CD4-positive, alpha-beta T cell treated with Interleukin-17A for 1 hour (primary cell): ENCODE results near the gene MAGI2.

Source experiments
- DNase-seq: peaks from one replicate; pipeline ENCODE4 v3.0.0-alpha.2; 2020

Gene MAGI2

DNA sequence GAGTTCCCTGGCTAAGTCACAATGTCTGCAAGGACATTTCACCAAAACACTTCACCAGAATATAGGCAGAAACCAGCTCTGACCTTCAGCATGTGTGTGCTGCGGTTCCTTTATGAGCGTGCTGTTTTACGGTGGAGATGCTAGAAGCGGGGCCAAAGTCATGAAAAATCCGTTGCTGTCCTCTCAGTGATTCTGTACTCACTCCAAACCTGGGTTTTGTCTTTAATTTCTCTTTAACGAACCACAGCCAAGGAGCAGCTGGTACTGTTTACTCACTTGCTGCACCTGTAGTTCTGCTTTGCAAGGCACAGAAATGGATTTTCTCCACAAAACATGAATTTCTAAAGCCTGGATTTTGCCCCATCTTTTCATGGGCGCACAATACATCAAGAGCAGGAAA lies 1015.0 kb downstream of the MAGI2 start:
- DNase-seq = no peak

- no peak for DNase-seq
These were observed 1016.3 kb downstream of the MAGI2 start for GRCh38 chr7:78437118-78437517.

- DNase-seq = no peak
These were observed 1018.1 kb downstream of the MAGI2 start for GRCh38 chr7:78435355-78435754.

DNA sequence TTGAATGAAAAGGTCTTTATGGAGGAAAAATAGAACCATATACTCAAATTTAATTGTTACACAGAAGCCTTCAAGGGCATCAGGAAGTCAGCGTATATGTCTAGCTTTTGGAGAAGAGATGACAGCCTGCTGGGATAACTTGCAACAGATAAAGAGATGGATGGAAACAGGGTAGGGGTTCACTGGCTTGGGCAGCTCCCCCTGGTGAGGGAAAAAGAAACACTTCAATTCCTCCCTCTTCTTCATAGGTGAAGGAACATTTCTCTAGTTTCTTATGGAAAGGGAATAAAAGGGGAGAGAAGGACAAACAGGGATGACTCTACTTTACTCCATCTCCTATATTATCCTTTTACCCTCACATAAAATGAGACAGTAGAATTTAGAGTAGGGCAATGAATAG lies 1019.2 kb downstream of the MAGI2 start:
- no peak for DNase-seq

DNA sequence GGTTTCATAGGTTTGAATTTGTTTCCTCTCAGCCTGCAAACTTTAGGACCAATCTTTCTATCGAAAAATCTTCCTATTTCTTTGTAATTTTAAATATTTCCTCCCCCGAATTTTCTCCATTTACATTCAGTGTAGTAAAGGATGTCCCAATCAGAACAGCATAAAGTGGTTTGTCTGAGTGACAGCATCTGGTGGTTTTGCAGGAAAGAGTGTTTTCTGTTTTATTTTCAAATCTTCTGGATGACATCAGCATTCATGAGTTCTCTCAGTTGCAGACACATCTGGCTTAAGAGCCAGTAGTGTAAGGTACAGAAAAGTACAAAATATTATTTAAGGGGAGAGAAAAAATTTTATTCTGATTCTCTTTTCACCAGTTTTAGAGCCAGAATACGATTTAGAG lies 1020.0 kb downstream of the MAGI2 start:
- no peak for DNase-seq

DNA sequence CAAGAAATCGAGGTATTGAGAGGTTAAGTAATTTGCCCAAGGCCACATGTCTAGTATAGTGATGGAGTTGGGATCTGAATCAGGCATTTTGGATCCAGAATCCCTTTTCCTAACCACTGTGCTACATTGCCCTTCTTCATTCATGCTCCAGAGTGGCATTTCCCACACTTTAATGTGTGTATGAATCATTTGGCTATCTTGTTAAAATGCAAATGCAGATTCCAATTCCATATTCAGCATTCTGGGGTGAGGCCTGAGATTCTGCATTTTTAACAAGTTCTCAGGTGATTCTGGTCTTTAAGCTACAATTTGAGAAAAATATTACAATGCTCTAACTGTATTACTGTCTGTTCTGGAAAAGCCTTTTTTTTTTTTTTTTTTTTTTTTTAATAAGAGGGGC lies 1023.6 kb downstream of the MAGI2 start:
- no peak for DNase-seq

- no peak for DNase-seq
These were observed 1026.3 kb downstream of the MAGI2 start for GRCh38 chr7:78427209-78427608.

DNA sequence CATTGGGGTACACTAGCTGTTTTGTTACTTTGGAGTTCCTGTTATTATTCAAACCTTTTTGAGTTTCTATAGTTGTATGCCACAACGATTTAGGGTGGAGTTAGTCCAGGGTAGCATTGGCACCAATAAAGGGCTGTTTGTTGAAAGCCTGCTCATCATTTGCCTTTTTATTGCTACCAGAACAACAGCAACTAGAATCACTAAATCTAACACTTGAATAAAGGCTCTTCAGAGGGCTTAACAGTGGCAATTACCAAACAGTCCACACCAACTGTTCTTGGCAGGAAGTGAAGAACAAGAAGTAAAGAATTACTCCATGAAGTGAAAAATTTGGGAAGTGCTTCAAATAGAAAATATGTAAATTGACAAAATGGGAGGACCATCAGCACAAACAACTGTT lies 1033.5 kb downstream of the MAGI2 start:
- no peak for DNase-seq

DNA sequence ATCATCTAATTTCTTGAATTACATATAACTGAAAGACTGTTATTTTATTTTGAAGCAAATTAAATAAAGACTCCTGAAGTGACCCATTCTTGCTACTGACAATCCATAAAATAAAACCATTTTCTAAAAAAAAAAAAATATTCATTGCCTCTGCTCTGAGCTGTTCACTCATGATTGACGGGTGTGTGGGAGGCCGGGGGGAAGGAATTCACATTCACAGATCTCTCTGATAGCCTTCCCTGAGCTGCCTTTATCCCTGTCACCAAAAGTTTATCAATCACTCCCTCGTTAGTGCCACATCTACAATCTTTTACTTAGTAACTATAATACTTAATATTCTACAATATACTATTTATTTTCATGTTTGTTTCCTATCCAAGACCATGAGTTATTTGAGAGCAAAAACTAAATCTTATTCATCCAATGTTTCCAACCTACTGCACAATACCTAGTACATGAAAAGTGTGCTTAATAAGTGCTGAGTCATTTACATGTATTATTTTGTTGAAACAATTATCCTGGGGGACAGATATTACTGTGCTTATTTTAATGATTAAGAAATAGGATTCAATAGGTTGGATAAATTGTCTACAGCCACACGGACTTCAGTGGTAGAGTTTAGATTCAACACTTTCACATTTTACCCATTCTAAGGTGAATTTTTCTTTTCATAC lies 1036.2 kb downstream of the MAGI2 start:
- no peak for DNase-seq

DNA sequence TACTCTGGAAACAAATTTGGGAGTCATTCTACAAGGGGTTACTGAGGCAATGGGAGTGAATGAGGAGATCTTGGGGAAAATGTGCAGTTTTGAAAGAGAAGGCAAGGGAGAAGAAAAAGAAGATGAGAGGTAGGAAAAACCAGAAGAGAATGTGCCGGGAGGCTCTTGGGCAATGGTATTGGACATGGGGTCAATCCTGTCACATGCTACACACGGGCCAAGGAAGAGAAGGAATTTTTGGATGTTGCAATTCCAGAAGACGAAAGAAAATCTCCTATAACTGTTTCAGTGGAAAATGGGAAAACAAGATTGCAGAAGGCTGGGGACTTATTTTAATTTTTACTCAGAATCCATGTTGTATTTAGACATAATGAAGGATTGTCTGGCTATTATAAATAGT lies 1039.9 kb downstream of the MAGI2 start:
- no peak for DNase-seq

DNA sequence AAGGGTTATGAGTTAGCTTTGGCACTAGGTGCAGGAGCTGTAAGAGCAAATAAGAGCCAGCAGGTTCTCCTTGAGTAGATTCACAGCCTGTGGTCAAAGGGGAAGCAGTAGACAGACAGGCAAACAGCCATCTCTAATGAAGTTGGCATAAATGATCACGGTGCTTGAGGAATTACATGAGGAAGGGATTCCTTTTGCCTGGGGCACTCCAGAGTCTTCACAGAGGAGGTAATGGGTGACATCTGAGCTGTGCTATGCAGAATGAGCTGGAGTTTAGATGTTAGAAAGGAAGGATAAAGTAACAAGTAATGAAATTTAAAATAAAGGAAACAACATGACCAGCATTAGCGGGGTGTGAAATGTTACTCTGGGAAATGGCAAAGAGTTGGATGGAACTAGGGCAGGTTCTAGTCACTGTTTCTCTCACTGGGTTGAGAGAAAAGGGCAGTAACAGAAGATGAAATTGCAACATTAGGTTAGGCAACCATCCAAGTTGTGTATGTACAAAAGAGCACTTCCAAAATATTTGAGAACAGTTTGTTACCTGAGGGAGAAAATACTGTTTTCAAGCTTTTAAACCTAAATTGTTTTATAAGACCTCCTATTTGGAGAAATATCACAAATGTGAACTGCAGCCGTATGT lies 1041.1 kb downstream of the MAGI2 start:
- no peak for DNase-seq

- DNase-seq = no peak
These were observed 1046.4 kb downstream of the MAGI2 start for GRCh38 chr7:78407031-78407430.

GRCh38 chr7:78406531-78406930 lies 1046.9 kb downstream of the MAGI2 start:
- DNase-seq = no peak

- DNase-seq = no peak
These were observed 1051.4 kb downstream of the MAGI2 start for GRCh38 chr7:78402096-78402495.

DNA sequence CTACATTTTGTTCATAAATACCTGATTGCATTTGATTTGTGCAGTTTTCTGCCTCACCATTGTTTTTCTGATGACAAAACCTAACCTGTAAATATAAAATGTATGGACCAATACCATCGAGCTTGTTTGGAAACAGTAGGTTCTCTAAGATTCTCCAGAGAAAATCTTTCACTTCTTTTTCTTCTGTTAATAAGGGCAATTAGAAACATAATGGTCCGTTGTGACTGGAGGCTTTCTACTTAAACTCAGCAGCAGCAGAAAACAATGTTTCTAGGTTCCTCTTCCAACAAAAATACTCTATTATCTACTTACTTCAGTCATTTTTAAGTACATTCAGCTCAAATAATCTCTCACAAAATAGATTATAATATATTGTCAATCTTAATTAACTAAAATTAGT lies 1053.4 kb downstream of the MAGI2 start:
- DNase-seq = no peak

DNA sequence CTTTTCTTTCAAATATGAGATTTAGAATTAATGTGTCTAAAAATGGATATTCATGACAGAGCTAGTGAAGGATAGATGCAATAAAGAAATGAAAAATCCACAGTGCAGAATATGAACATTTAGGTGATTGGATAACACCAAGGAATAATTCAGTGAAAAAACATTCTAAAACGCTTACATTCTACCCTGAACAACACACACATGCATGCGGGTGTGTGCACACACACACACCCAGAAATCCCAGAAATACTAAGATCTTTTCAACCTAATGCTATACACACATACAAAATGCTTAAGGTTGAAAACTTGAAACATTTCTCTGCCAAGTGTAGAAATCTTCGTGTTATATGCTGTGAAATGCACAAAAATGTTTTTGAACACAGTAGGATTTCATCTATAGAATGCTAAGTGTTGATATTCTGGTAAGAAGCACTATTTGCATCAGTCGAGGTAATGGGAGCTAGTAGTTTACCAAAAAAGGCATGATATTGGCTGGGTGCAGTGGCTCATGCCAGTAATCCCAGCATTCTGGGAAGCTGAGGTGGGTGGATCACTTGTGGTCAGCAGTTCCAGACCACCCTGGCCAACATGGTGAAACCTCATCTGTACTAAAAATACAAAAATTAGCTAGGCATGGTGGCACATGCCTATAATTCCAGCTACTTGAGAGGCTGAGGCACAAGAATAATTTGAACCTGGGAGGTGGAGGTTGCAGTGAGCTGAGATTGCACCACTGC lies 1054.3 kb downstream of the MAGI2 start:
- DNase-seq = no peak

DNA sequence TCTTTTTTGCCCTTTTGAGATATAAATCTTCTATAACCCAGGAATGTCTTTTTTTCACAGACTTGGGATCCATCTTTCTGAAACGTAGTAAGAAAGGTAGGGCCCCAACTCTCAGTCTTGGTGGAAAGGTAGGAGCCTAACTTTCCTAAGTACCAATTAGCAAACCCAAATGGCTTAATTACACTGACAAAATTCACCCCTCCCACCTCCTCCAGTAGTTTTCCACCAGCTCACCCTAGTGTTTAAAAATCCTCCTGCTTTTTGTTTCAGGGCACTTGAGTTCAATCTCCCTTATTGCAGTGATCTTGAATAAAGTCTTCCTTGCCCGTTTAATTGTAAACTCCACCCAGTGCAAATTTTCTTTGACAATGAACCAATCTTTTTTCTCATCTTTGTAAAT lies 1054.9 kb downstream of the MAGI2 start:
- no peak for DNase-seq

DNA sequence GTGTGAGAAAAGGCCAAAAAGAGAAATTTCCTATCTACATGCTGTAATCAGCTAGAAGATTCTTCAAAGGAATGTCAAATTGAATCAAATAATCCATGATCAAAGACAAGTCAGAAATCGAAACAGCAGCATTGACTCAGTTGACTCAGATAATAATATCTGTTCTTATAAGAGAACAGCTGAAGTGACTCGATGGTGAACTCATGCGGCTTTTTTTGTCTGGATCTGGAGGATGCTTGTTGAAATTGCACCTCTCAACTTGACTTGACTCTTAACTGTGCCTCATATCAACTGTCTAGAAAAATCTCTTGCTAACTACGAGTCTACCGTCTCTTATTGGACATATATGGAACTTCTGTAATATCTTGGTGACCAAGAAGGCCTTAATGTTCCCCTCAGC lies 1055.4 kb downstream of the MAGI2 start:
- no peak for DNase-seq

GRCh38 chr7:78396210-78396609 lies 1057.3 kb downstream of the MAGI2 start:
- no peak for DNase-seq

- no peak for DNase-seq
These were observed 1058.0 kb downstream of the MAGI2 start for GRCh38 chr7:78395298-78396036.

- no peak for DNase-seq
These were observed 1064.4 kb downstream of the MAGI2 start for GRCh38 chr7:78389022-78389421.

- no peak for DNase-seq
These were observed 1066.9 kb downstream of the MAGI2 start for GRCh38 chr7:78386520-78386919.

DNA sequence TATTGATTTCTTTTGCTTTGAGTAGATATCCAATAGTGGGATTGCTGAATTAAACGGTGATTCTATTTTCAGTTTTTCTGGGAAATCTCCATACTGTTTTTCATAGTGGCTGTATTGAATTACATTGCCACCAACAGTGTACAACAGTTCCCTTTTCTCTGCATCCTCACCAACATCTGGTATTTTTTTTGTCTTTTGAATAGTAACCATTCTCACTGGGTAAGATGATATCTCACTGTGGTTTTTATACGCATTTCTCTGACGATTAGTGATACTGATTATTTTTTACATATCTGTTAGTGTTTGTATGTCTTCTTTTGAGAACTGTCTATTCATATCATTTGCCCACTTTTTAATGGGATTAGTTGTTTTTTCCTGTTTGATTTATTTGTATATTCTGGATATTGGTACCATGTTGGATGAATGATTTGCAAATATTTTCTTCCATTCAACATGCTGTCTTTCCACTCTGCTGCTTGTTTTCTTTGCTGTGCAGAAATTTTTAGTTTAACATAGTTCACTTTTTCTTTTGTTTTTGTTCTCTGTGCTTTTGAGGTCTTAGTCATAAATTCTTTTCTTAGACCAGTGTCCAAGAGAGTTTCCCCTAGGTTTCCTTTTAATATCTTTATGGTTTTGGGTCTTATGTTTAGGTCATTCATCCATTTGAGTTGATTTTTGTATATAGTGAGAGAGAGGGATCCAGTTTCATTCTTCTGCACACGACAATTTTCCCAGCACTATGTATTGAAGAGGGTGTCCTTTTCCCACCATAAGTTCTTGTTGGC lies 1070.2 kb downstream of the MAGI2 start:
- no peak for DNase-seq
